ENCODE data around the gene DUSP23.

Gene DUSP23

GRCh38 chr1:159828176-159828575 is 47.4 kb downstream of the DUSP23 start:
- no peak for DNase-seq (ENCODE audit: low read depth, low spot score)

- DNase-seq (ENCODE audit: low read depth, low spot score) = no peak
Observed at GRCh38 chr1:159828581-159829272, 48.0 kb downstream of the DUSP23 start.

GRCh38 chr1:159829273-159829634 is 48.5 kb downstream of the DUSP23 start:
- no peak for DNase-seq (ENCODE audit: low read depth, low spot score)

GRCh38 chr1:159829822-159830465 is 49.2 kb downstream of the DUSP23 start:
- no peak for DNase-seq (ENCODE audit: low read depth, low spot score)

- no peak for DNase-seq (ENCODE audit: low read depth, low spot score)
Observed at GRCh38 chr1:159830722-159831121, 50.0 kb downstream of the DUSP23 start.

- no peak for DNase-seq (ENCODE audit: low read depth, low spot score)
Observed at GRCh38 chr1:159831412-159832141, 50.8 kb downstream of the DUSP23 start.

Measured in iPS DF 19.7 (cell line).